ENCODE results near the gene SMYD4.
"Not testable (repeated sequence)": the region's sequence is repeated elsewhere in the genome, so short reads cannot be mapped to it uniquely, and the experiment has no call there.

Gene SMYD4, protein sequence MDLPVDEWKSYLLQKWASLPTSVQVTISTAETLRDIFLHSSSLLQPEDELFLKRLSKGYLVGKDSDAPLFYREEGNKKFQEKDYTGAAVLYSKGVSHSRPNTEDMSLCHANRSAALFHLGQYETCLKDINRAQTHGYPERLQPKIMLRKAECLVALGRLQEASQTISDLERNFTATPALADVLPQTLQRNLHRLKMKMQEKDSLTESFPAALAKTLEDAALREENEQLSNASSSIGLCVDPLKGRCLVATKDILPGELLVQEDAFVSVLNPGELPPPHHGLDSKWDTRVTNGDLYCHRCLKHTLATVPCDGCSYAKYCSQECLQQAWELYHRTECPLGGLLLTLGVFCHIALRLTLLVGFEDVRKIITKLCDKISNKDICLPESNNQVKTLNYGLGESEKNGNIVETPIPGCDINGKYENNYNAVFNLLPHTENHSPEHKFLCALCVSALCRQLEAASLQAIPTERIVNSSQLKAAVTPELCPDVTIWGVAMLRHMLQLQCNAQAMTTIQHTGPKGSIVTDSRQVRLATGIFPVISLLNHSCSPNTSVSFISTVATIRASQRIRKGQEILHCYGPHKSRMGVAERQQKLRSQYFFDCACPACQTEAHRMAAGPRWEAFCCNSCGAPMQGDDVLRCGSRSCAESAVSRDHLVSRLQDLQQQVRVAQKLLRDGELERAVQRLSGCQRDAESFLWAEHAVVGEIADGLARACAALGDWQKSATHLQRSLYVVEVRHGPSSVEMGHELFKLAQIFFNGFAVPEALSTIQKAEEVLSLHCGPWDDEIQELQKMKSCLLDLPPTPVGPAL

DNA sequence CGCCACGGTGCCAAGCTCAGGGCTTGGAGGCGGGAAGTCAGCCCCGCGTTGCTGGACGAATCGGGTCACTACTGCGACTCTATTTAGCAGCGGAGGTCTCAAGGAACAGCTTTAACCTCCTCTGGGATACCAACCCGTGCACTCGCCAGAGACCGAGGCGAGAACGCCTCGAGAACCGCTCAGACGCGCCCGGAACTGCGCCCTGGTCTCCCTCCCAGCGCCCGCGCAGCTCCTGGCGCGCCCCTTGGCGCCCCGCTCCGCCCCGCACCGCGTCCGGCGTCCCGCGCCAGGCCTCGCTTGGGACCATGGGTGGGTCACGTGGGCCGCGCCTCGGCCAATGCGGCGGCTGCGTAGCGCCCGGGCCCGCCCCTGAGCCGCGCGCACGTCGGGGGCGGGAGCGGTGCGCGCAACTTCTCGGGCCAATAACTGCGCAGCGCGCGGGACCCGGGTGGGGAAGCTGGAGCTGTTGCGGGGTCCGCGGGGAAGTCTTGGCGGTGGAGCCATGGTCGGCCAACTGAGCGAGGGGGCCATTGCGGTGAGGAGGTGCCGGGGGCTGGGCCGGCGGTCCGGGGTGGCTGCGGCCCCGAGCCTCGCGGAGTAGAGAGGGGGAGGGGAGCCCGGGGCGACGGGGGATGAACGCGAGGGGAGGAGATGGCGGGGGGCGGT lies at the start of gene SMYD4, which contains the start of gene RPA1:
SMYD4 (minus strand) TSS at position 311 of the 666 bp plus-strand sequence. CDS start 1,908 bp downstream, outside the sequence.
RPA1 (plus strand) TSS at position 414 of the 666 bp plus-strand sequence; CDS start at position 503, 89 bp downstream.
- DNase-seq = no peak

DNA sequence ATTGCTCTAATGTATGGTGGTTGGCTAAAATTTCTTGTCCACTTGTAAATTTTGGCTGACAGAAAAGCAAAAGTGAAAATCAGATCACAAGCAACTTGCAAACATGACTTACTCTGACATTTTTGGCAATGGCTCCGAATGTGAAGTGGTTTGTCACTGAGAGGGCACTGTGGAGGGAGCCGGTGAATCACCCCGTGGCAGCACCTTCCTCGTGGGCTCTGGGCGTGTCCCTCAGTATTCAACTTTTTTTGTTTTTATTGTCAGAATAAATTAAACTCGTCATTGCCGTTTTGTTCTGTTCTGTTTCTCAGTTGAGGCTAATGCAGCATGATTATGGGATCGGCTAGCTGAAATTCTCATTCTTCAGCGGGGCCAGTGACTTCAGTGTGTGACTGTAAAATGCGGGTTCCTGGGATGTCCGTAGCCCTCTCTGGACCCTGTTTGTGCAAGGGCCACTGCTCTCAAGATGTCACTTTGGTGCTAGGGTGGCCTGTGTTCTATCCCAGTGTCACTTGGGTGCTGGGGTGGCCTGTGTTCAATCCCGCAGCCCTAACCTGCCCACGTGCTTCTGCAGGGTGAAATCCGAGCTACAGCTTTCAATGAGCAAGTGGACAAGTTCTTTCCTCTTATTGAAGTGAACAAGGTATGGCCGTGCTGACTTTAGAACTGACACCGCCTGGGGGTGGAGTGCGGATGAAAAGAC lies 48.9 kb upstream of the SMYD4 start:
- DNase-seq = no peak

DNA sequence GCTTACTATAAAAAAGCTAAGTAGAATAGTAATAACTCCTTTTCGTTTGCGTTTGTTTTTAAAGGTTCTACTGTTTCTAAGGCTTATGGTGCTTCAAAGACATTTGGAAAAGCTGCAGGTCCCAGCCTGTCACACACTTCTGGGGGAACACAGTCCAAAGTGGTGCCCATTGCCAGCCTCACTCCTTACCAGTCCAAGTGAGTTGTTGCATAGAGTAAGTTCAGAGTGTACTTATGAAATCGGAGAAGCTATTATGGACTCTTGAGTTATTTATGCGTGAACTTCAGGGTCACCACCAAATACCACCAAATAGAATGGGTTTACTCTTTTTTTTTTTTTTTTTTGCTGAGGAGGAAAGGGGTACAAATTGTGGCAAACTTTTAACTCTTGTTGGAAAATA lies 45.9 kb upstream of the SMYD4 start:
- DNase-seq = no peak

DNA sequence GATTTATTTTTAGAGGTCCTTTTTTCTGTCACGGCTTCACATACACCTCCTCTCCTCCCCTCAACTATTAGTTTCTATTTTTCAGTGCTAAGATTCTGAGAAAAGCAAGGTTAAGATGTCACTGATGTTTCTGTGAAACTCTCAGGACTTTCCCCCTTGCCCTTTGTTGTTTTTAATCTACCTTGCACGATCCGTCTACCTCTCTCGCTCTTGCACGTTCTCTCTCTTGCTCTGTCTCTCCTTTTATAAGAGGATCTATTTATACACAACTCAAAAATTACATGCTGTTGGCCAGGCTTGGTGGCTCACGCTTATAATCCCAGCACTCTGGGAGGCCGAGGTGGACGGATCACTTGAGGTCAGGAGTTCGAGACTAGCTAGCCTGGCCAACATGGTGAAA lies 43.7 kb upstream of the SMYD4 start:
- DNase-seq = no peak

DNA sequence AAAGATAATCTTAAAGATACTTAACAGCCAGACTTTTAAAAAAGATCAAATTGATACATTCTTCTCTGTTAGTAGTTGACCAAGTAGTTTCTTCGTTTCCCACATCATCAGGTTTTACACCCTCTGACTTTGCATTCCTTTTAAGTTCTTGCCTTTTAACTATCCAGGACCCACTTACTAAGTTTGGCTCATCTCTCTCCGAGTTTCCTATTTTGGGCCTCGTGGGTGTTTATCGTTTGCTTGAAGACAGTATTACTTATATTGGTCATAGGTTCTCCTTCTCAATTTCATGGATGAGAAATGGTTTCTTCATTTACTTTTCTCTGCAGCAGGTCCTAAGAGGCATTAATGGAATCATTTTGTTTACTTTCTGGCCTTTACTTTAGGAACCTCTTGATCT lies 43.3 kb upstream of the SMYD4 start:
- DNase-seq = no peak

DNA sequence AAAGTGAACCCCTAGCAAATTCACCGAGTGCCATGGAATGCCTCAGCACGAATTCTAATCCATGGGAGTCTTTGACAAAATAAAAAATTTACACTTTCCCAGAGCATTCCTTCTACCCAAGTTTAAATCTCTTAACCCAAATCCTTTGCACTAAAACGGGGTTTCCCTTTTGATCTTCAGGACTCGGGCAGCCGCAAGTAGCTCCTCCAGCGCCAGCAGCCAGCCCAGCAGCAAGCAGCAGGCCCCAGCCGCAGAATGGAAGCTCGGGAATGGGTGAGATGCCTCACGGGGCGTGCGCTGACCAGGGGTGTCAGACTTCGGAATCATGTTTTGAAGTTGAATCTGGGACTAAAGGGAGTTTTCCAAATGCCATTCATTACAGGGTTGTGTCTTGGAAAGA lies 42.6 kb upstream of the SMYD4 start:
- no peak for DNase-seq

DNA sequence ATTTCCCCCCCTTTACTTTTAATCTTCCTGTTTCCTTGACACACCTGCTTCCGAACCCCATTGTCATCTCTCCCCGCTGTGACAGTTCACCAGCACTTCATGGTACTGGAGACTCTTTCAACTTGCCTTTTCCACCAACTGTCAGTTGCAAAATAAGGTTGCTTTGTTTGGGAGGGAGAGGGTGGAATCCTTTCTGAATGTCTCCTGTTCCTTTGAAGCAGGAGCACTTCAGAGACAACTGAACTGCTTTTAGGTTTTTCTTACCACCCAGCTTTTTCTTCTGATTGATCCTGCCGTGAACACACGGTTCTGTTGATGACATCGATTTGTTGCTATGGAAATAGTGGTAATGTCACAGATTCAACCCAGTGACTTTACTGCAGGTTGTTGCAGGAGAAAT lies 42.1 kb upstream of the SMYD4 start:
- DNase-seq = no peak

DNA sequence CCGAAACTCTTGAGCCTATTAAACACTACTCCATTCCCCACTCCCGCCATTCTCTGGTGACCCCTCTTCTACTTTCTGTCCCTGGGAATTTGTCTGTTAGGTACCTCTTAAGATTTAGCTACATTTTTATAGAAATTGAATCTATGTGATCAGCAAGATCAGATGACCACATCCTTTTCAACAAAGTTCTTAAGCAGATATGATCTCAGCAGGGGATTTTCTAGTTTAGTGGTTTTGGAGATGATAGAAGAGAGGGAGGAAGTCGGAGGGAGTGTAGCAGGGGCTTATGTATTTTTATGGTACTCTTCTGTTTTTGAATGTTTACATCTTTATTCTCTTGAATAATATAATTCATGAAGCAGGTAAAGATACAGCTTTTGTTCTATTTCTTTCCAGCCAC lies 40.9 kb upstream of the SMYD4 start:
- no peak for DNase-seq

DNA sequence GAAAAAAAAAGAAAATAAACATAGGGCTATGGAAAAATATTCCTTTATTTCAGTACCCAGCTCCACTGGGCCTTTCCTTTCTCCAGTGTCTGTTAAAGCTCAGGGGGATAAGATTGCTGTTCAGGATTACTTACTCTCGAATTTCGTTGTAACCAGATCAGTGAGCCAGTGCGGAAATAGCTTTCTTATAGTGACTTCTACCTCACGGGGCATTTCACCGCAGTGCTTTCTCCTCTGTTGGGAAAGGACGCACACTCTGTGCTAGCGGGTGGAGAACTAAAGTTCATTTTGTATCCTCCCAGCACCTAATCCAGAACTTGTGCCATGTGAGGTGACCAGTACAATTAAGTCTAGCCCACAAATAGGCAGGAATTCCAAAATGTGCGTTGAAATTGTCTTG lies 38.4 kb upstream of the SMYD4 start:
- no peak for DNase-seq

DNA sequence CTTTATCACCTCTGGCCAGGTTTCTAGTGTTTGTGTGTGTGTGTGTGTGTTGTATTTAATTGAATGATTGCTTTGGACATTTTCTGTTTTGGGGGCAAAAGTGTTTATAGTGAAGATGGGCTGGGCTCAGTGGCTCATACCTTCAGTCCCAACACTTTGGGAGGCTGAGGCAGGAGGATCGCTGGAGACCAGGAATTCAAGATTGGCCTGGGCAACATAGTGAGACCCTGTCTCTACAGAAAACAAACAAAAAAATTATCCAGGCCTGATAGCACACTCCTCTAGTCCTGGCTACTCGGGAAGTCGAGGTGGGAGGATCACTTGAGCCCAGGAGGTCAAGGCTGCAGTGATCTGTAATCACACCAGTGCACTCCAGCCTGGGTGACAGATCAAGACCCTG lies 37.6 kb upstream of the SMYD4 start:
- no peak for DNase-seq

DNA sequence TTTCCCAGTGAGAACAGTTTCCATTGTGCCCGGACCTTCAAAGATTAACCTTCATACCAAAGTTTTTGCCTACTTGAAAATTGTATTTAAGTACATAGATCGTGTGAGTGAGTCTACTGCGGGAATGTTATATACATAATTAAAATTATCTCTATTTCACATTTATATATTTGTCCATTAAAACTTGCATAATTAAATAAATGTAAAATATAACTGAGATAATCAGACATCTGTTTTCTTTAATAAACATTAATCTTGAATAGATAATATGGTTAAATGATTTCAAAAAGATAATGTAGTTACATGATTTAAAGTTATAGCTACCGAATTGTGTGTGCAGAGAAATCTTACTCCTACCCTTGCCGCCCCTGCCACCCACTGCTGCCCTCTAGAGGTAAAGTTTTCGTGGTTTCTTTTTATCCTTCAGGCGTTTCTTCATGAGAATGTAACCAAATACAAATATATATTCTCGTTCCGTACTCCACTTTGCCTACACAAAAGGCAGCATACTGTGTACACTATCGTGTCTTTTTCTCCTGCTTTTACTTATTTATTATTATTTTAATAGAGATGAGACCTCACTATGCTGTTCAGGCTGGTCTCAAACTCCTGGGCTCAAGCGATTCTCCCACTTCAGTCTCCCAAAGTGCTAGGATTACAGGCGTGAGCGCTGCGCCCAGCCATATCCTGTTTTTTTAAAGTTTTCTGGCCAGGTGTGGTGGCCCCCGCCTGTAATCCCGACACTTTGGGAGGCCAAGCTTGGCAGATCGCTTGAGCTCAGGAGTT lies 35.7 kb upstream of the SMYD4 start:
- no peak for DNase-seq

DNA sequence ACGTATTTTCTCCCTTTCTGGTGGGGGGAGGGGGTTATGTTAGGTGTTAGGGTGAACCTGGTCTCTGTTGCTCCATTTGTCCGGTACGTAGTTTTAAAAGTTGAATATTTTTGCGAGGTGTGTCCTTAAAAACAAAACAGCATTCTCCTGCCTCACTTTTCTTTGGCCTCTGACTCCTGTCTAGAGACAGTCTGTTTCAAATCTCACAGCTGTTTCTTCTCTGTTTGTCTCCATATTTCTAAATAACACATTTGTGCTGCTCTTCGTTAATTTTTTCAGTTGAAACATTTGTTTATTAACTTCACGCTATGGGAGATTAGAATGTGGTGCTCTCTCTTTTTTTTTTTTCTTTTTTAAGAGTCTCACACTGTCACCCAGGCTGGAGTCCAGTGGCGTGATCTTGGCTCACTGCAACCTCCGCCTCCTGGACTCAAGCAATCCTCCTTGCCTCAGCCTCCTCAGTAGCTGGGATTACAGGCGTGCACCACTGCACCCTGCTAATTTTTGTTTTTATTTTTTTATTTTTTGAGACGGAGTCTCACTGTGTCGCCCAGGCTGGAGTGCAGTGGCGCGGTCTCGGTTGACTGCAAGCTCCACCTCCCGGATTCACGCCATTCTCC lies 31.8 kb upstream of the SMYD4 start:
- DNase-seq = no peak

DNA sequence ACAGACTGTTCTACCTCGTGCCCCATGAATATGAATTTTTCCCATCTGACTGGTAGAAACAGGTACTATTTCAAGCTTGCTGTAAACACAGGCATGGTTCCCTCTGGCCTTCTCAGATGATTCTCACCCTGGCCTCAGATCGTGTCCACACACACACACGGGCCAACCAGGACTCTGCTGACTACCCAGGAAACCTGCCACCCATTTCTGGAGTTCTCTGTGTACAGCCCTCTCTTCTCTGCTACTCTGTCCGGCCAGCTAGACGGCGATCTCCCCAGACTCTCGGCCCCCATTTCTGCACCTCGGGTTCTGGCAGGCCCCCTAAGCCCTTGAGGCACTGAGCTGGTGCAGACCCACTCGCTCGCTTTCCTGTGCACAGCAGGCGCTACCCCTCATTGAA lies 31.3 kb upstream of the SMYD4 start:
- DNase-seq = no peak

DNA sequence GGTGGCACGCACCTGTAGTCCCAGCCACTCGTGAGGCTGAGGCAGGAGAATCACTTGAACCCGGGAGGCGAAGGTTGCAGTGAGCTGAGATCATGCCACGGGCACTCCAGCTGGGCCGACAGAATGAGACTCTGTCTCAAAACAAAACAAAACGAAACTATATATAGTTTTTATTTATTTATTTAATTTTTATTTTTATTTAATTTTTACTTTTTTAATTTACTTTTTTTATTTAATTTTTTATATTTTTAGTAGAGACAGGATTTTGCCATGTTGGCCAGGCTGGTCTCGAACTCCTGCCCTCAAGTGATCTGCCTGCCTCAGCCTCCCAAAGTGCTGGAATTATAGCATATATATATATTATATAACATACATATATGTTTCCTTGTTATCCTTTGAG lies 26.8 kb upstream of the SMYD4 start:
- DNase-seq = not testable (repeated sequence)

DNA sequence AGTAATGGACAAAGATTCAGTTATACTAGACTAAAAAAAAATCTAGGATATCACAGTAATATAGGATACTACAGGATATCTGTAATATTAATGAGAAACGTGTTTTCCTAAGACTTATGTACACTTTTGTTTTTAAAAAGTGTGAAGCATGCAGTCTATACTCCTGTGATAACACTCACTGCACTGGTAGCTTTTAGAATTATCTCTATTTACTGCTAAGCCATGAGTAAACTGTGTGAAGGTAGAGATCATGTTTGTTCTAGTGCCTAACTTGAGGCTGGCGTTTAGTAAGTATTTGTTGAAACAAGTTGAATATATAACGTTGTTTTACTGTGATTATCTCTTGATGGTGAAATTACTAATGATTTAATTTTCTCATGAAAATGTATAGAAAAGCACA lies 24.0 kb upstream of the SMYD4 start:
- no peak for DNase-seq

DNA sequence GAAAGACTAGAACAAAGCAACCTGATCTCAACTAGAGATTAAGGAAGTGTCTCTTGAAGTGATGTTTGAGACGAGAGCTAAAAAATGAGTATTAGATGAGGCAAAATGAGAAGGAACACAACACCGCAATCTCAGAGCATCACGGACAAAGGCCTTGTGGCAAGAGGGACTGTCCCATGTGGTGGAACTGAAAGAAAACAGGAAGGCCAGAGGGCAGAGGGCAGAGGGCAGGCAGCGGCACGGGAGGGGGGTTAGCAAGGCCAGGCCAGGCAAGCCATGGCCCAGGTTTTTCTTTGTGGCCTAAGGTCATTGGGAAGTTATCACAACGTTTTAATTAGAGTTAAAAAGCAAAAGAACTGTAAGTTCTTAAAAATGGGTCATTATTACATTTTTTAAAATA lies 22.6 kb upstream of the SMYD4 start:
- DNase-seq = no peak

DNA sequence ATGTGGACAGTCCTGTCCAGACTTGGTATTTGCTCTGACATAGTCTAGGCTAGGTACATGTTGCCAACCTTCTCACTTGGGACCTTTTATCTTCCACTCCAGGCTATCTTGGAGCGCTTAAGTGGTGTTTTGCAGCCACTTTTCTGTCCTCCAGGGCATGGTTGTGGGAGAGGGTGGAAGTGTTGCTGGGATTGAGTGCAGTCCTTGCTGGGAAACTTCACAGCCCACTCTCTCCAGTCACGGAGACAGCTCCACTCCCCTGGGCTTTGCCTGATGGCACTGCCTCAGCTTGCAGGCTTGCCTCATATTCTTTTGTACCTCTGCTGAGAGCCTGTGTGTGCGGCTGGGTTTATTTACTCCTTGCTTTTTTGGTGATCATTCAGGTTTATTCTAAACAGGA lies 17.5 kb upstream of the SMYD4 start:
- no peak for DNase-seq

DNA sequence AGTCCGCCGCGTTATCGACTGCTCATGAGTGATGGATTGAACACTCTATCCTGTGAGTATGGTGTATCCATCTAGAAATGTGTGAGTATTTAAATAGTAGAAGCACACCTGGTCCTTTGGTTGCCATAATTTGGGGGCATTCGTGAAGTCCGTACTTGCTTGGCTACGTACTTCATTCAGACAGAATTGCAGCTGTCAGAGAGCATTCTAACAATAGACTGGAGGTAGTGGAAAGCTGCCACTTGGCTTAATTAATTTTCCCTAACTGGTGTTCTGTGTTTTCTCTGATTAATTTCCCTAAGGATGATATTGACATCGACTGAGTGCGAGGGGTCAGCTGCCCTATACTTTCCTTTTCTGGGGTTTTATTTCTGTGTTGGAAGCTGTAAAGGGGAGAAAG lies 14.2 kb upstream of the SMYD4 start:
- DNase-seq = no peak

DNA sequence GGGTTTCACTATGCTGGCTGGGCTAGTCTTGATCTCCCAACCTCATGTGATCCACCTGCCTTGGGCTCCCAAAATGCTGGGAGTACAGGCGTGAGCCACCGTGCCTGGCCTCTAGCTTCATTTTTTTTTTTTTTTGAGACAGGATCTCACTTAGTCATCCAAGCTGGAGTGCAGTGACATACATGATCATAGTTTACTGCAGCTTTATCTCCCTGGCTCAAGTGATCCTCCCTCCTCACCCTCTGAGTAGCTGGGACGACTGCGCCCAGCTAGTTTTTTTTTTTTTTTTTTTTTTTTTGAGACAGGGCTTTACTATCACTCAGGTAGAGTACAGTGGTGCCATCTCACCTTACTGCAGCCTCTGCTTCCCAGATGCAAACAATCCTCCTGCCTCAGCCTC lies 9.8 kb upstream of the SMYD4 start:
- DNase-seq = no peak

DNA sequence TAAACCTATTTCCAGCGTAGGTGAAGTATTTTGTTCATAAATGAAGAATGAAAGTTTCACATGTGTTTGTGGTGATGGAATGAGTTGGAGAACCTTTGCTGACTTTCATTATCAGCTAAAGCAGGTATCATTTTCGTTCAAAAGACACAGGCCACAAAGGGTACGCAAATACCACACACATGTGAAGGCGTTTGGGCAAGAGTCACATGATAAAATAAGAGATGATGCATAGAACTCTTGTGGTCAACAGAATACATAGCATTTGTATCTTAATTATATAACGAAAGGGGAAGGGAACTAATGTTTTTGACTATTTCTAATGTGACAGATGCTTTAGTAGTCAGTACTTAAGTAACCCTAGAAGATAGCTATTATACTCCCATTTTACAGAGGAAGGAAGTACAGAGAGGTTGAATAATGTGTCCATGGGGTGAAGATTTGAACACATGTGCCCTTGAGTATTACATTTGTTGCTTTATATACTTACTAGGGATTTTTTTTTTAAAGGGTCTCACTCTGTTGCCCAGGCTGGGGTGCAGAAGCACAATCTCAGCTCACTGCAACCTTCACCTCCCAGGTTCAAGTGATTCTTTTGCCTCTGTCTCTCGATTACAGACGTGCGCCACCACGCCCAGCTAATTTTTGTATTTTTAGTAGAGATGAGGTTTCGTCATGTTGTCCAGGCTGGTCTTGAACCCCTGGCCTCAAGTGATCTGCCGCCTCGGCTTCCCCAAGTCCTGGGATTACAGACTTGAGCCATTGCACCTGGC lies 4.9 kb upstream of the SMYD4 start:
- DNase-seq = no peak

DNA sequence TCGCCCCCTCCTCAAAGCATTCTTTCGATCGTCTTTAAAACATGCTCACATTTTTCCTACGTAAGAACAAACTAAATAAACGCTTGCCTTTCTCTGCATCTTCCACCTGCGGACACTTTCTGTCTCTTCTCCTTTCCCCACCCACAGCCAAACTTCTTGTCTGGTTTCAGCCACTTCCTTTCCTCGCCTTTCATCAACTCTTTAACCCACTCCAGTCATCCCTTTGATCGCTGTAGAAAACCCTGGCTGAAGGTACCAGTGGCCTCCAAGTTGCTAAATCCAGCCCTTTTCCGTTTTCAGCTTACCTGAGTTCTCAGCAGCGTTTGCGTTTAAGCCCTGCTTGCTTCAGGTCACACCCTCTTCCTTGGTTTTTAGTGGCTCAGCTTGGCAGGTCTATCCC lies 586 bp upstream of the SMYD4 start:
- DNase-seq = no peak

Measured in NCI-H1417 treated with DMSO at 0.1 percent for 48 hours (cell line).